GM13977 (cell line): ENCODE data around the gene CCDC30.
A peak's percentile ranks its signal among the peaks of the same experiment; 100 is the strongest.

ENCODE experiments used
- DNase-seq: peaks from one replicate; pipeline ENCODE4 v3.0.0; 2012; ENCODE audit warnings: low spot score
- in situ Hi-C: fragments of 300-500 bp; cut with MboI; formaldehyde crosslinking; loops from one replicate; pipeline ENCODE4 v1.12.0; 2022; ENCODE audit warnings: low sequenced_read_pairs, low pct_unique_long_range_greater_than_20kb, mixed read lengths, inconsistent platforms; ENCODE audit not compliant: unreplicated experiment
- TF ChIP-seq, protein P1 (sequence below): IDR thresholded peaks from 2 replicates; pipeline ENCODE4 v1.5.1; 2012; ENCODE audit warnings: mild to moderate bottlenecking, control low read depth; ENCODE audit not compliant: insufficient read depth; ENCODE audit errors: extremely low read depth, missing control alignments

CCDC30 gene

DNA sequence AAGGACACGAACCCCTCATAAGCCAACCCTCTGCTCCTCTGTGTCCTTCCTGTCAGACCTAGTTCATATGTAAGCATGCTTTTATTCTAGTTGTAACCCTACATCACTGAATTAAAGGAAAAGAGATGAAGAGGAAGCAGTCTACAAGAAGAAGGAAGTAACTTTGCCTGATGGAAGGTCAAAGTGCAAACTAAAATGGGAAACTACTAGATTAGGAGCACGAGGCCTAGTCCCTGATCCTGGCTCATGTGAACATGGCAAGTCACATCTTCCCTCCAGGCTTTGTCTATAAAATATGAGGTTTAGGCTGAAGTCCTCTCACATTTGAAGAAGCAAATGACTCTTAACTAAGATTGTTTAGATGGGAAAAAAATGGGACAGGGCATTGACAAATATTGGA lies 20.4 kb upstream of the CCDC30 start:
- no peak for DNase-seq
- in situ Hi-C loops = no loop called here
- TF ChIP-seq, protein P1, sequence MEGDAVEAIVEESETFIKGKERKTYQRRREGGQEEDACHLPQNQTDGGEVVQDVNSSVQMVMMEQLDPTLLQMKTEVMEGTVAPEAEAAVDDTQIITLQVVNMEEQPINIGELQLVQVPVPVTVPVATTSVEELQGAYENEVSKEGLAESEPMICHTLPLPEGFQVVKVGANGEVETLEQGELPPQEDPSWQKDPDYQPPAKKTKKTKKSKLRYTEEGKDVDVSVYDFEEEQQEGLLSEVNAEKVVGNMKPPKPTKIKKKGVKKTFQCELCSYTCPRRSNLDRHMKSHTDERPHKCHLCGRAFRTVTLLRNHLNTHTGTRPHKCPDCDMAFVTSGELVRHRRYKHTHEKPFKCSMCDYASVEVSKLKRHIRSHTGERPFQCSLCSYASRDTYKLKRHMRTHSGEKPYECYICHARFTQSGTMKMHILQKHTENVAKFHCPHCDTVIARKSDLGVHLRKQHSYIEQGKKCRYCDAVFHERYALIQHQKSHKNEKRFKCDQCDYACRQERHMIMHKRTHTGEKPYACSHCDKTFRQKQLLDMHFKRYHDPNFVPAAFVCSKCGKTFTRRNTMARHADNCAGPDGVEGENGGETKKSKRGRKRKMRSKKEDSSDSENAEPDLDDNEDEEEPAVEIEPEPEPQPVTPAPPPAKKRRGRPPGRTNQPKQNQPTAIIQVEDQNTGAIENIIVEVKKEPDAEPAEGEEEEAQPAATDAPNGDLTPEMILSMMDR = no peak

DNA sequence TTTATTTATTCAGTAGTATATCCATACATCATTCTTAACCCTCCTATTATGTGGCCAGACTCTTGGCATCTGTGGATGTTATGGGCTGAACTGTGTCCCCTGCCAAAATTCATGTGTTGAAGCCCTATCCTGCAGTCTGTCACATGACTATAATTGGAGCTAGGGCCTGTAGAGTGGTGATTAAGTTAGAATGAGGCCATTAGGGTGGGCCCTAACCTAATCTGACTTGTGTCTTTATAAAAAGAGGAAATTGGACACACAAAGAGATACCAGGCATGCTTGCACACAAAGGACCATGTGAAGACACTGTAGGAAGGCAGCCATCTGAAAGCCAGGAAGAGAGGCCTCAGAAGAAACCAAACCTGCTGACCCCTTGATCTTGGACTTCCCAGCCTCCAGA lies 13.8 kb upstream of the CCDC30 start:
- DNase-seq = no peak
- in situ Hi-C loops = no loop called here
- TF ChIP-seq, protein P1 = no peak

DNA sequence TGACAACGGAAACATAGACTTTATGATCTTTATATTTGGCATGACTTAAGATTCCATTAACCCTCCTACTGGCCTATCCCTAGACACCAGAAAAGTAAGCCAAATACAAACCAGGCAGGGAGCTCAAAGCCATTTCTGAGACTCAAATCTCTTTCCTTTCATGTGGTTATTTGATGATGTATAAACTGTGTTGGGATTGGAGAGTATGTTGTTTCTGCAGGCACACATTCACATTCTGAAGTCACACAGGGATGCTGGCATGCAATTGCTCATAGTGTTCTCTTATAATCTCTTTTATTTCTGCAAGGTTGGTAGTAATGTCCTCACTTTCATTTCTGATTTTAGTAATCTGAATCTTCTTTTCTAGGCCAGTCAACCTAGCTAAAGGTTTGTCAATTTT lies 13.0 kb upstream of the CCDC30 start:
- in situ Hi-C loops = no loop called here
- DNase-seq = no peak
- TF ChIP-seq, protein P1 = no peak

DNA sequence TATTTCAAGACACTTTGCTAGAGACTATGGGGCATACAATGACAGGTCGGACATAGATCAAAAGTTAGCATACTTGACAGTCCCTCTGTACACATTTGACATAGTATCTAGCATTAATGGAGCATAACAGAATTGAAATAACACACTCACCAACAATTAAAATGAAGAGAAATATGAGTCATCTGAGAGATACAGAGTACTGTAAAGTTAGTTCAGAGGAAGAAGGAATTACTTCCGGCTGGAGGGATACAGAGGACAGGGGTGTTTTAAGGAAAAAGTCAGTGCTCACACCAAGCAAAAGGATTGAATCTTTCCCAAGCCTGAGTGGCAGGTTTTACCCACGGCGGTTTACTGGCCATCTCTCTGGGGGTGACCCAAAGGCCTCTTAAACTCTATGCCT lies 9.7 kb upstream of the CCDC30 start:
- TF ChIP-seq, protein P1 = no peak
- in situ Hi-C loops = no loop called here
- DNase-seq = no peak

- TF ChIP-seq, protein P1 = no peak
- DNase-seq = no peak
- in situ Hi-C loops = no loop called here
Measured at GRCh38 chr1:42454403-42454802, 8.7 kb upstream of the CCDC30 start.

GRCh38 chr1:42456010-42456753 lies 6.9 kb upstream of the CCDC30 start, which contains the start of the genes PPCS and ZMYND12:
PPCS (plus strand) TSS chr1:42456543; CDS start chr1:42456566, 23 bp downstream.
ZMYND12 (minus strand) TSS chr1:42456022; CDS start chr1:42455997, 25 bp downstream.
- in situ Hi-C loops = no loop called here
- peak; percentile 92 for DNase-seq
- TF ChIP-seq, protein P1 = no peak
